ENCODE measurements around the gene OMA1. TPM values are rescaled to one million over a fixed set of nuclear protein-coding genes. Genes with fewer than 3 reads are reported as not detected.

The OMA1 gene
- total and polyA plus RNA-seq, 2 donors from 2014 or later, result 24.8 to 42.6 TPM

GRCh38 chr1:58454807-58455206 lies 91.7 kb downstream of the OMA1 start:
- H3K4me1 ChIP-seq (ENCODE audit: control insufficient read depth in 2 of 3, insufficient read depth in 2 of 3, low read depth in 1 of 3, low read length in 3 of 3), result peaks cover 0 to 9% (median 0%) of the 10 kb centered on the region in 3 donors
- no peaks in the 10 kb centered on the region for H3K27me3 ChIP-seq (ENCODE audit: control insufficient read depth, insufficient read depth, low read length)
- H3K9me3 ChIP-seq (ENCODE audit: control insufficient read depth in 2 of 3, insufficient read depth in 1 of 3, low read length in 3 of 3), result peaks cover 0 to 3% (median 0%) of the 10 kb centered on the region in 3 donors
- H3K27ac ChIP-seq (ENCODE audit: low read depth in 2 of 2, low read length in 2 of 2), result no peak overlapping the region
- no peak for DNase-seq
- FAIRE-seq, result no peak
- no peak overlapping the region for H3K9ac ChIP-seq (ENCODE audit: low read length in 3 of 3)
- intact Hi-C loops (cut with DNase I), result no loop called here
- no peak overlapping the region for H3K4me3 ChIP-seq (ENCODE audit: low read length in 3 of 3)
- no peaks in the 10 kb centered on the region for H3K36me3 ChIP-seq (ENCODE audit: control insufficient read depth in 2 of 3, insufficient read depth in 3 of 3, low read length in 3 of 3)
- no peak for TF ChIP-seq CTCF (IDR thresholded peaks at IDR 0.05; ENCODE audit: borderline replicate concordance, extremely low read depth, insufficient read depth)

- no peaks in the 10 kb centered on the region for H3K36me3 ChIP-seq (ENCODE audit: control insufficient read depth in 2 of 3, insufficient read depth in 3 of 3, low read length in 3 of 3)
- intact Hi-C loops (cut with DNase I), result no loop called here
- H3K9me3 ChIP-seq (ENCODE audit: control insufficient read depth in 2 of 3, insufficient read depth in 1 of 3, low read length in 3 of 3), result peaks cover 0 to 3% (median 0%) of the 10 kb centered on the region in 3 donors
- no peak for DNase-seq
- H3K27me3 ChIP-seq (ENCODE audit: control insufficient read depth, insufficient read depth, low read length), result no peaks in the 10 kb centered on the region
- no peak for FAIRE-seq
- H3K4me3 ChIP-seq (ENCODE audit: low read length in 3 of 3), result no peak overlapping the region
- peaks cover 0 to 9% (median 0%) of the 10 kb centered on the region in 3 donors for H3K4me1 ChIP-seq (ENCODE audit: control insufficient read depth in 2 of 3, insufficient read depth in 2 of 3, low read depth in 1 of 3, low read length in 3 of 3)
- no peak overlapping the region for H3K27ac ChIP-seq (ENCODE audit: low read depth in 2 of 2, low read length in 2 of 2)
- TF ChIP-seq CTCF (IDR thresholded peaks at IDR 0.05; ENCODE audit: borderline replicate concordance, extremely low read depth, insufficient read depth), result no peak
- H3K9ac ChIP-seq (ENCODE audit: low read length in 3 of 3), result no peak overlapping the region
Observed at GRCh38 chr1:58454385-58454784, 92.1 kb downstream of the OMA1 start.

- no peak for TF ChIP-seq CTCF (IDR thresholded peaks at IDR 0.05; ENCODE audit: borderline replicate concordance, extremely low read depth, insufficient read depth)
- DNase-seq (no peak), FAIRE-seq (no peak)
- Histone ChIP-seq H3K27ac (ENCODE audit: low read depth in 2 of 2, low read length in 2 of 2) (no peak overlapping the region), H3K9ac (ENCODE audit: low read length in 3 of 3) (no peak overlapping the region), H3K4me1 (ENCODE audit: control insufficient read depth in 2 of 3, insufficient read depth in 2 of 3, low read depth in 1 of 3, low read length in 3 of 3) (peaks cover 0 to 6% (median 0%) of the 10 kb centered on the region in 3 donors), H3K36me3 (ENCODE audit: control insufficient read depth in 2 of 3, insufficient read depth in 3 of 3, low read length in 3 of 3) (no peaks in the 10 kb centered on the region), H3K4me3 (ENCODE audit: low read length in 3 of 3) (no peak overlapping the region), H3K27me3 (ENCODE audit: control insufficient read depth, insufficient read depth, low read length) (no peaks in the 10 kb centered on the region), H3K9me3 (ENCODE audit: control insufficient read depth in 2 of 3, insufficient read depth in 1 of 3, low read length in 3 of 3) (no peaks in the 10 kb centered on the region)
- intact Hi-C loops (cut with DNase I), result no loop called here
Observed at GRCh38 chr1:58451560-58452191, 94.8 kb downstream of the OMA1 start.

- H3K36me3 ChIP-seq (ENCODE audit: control insufficient read depth in 2 of 3, insufficient read depth in 3 of 3, low read length in 3 of 3), result no peaks in the 10 kb centered on the region
- intact Hi-C loops (cut with DNase I), result no loop called here
- no peak overlapping the region for H3K9ac ChIP-seq (ENCODE audit: low read length in 3 of 3)
- H3K9me3 ChIP-seq (ENCODE audit: control insufficient read depth in 2 of 3, insufficient read depth in 1 of 3, low read length in 3 of 3), result no peaks in the 10 kb centered on the region
- H3K27me3 ChIP-seq (ENCODE audit: control insufficient read depth, insufficient read depth, low read length), result no peaks in the 10 kb centered on the region
- H3K4me3 ChIP-seq (ENCODE audit: low read length in 3 of 3), result no peak overlapping the region
- H3K4me1 ChIP-seq (ENCODE audit: control insufficient read depth in 2 of 3, insufficient read depth in 2 of 3, low read depth in 1 of 3, low read length in 3 of 3), result peaks cover 0 to 15% (median 0%) of the 10 kb centered on the region in 3 donors
- no peak for DNase-seq
- no peak overlapping the region for H3K27ac ChIP-seq (ENCODE audit: low read depth in 2 of 2, low read length in 2 of 2)
- no peak for TF ChIP-seq CTCF (IDR thresholded peaks at IDR 0.05; ENCODE audit: borderline replicate concordance, extremely low read depth, insufficient read depth)
- FAIRE-seq, result no peak
Observed at GRCh38 chr1:58447886-58448285, 98.6 kb downstream of the OMA1 start.

Measured in kidney (tissue), 14 donors.